HG02885 (cell line): ENCODE results near the gene DPY19L2.
"Not testable (repeated sequence)": the region's sequence is repeated elsewhere in the genome, so short reads cannot be mapped to it uniquely, and the experiment has no call there.

Experiments
- ATAC-seq: cut with Tn5 transposase; IDR thresholded peaks from one replicate; pipeline ENCODE4 v1.9.1; 2021; ENCODE audit warnings: mild to moderate bottlenecking; ENCODE audit not compliant: unreplicated experiment, poor library complexity

Gene DPY19L2

DNA sequence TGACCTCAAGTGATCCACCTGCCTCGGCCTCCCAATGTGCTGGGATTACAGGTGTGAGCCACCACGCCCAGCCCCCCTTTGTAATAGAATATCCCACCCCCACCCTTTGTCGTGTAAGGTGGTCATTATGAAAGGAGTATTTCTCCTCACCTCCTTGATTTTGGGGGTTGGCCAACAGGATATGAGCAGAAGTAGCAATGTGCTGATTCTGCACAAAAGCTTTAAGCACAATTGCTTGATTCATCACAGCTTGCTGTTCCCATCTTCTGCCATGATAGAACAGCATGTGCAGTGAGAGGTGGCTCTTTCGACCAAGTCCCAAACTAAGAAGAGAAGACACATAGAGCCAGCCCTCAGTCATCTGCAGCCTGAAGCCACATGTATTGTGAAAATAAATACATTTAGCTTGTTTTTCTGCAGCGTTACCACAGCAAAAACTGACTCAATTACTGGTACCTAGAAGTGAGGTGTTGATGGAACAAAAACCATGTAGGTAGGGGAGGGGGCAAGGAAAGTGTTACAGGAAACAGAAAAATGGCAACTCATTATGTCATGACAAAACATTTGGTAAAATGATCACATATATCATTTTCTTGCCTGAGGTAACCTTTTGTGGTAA is 122.9 kb downstream of the DPY19L2 start:
- ATAC-seq = not testable (repeated sequence)

DNA sequence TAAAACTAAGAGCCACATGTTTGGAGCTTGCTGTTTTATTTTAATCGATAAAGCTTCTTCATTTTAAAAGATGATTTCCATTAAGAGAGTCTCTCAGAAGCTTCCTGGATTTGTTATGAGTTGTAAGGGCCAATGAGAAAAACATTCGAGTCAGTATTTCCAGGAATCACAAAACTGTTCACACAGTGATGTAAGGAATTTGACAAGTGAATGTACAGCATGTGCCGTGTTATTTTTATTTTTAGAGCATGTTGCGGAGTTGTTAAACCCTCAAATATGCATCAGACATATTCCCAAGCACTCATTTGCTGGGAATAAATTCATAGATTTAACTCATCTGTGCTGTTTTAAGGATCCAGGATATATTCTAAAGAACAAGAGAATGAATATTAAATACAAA is 129.6 kb downstream of the DPY19L2 start:
- ATAC-seq = not testable (repeated sequence)

DNA sequence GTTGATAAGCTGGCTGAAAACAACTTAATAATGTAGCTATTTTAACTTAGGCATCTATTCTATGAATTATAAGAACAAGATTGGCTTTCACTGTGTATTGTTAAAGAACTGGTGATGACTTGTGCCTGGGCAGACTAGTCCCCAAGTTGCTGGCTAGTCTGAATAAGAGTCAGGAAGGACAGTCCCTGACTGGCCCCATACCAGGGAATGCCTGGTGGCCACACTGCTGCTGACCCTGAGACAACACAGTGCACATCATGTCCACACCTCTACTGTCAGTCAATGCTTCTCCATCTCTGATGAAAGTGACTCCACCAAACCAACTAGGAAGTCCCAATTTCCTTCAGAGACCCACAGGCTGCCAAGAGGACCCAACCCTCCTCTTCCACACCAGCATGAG is 130.5 kb downstream of the DPY19L2 start:
- not testable (repeated sequence) for ATAC-seq

DNA sequence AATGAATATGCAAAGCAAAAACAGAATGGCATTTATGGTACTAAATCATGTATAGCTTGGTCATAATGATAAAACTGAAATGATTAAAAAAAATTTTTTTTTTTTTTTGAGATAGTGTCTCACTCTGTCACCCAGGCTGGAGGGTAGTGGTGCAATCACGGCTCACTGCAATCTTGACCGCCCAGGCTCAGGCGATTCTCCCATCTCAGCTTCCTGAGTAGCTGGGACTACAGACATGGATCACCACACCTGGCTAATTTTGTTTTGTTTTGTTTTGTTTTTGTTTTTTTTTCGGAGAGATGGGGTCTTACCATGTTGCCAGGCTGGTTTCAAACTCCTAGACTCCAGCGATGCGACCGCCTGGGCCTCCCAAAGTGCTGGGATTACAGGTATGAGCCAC is 138.7 kb downstream of the DPY19L2 start:
- not testable (repeated sequence) for ATAC-seq

DNA sequence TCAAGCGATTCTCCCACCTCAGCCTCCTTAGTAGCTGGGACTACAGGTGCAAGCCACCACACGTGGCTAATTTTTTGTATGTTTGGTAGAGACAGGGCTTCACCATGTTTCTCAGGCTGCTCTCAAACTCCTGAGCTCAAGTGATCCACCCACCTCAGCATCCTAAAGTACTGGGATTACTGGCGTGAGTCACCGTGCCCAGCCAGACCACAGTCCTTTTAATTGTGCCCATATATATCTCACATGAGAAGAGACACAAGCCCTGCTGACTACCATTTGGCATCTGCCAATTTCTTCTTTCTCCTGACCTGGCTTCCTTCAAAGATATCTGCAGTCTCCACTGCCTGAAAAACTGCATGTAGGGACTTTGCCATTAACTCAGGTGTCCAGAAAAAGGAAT is 142.5 kb downstream of the DPY19L2 start:
- no peak for ATAC-seq

DNA sequence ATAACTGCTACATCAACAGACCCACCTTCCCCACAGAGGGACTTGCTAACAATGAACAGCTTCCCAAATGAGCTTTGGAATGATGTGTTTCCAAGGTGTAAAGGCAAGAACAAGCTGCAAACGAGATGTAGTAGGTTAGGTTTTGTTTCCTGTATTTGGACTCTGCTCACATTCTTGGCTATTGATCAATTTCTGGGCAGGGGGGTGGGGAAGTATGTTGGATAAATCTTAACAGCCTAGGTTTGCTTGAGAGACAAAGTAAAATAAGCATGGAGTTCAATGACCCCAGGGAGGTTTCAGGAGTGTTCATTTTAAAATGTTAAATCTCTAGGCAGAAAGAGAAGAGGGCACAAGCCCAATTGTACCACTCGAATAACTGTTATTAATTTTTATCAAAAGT is 146.6 kb downstream of the DPY19L2 start:
- no peak for ATAC-seq
